Neural cell (in vitro differentiated cells): ENCODE data around the gene STK32B. TPM values are rescaled to one million over a fixed set of nuclear protein-coding genes. Genes with fewer than 3 reads are reported as not detected.

Source experiments
- H2AFZ ChIP-seq: fragments of 200-600, 300-800 bp; sonication (generic), shearing (Covaris generic); 2 replicates; pipeline ENCODE4 v1.6.0; 2014; ENCODE audit warnings: low read depth, mild to moderate bottlenecking, antibody characterized with exemption, low read length, moderate library complexity
- H3F3A ChIP-seq: fragments of 200-600 bp; shearing (Covaris generic); 2 replicates; pipeline ENCODE4 v1.6.1; 2016; ENCODE audit warnings: mild to moderate bottlenecking, moderate library complexity, mixed read lengths, antibody characterized with exemption, low read length; ENCODE audit not compliant: insufficient read depth, poor library complexity, severe bottlenecking
- H3K27ac ChIP-seq: fragments of 200-600, 300-800 bp; sonication (generic), shearing (Covaris generic); 2 replicates; pipeline ENCODE4 v1.5.1; 2014; ENCODE audit warnings: mild to moderate bottlenecking, low read length, moderate library complexity
- H3K27me3 ChIP-seq: fragments of 300-800, 200-600 bp; sonication (generic), shearing (Covaris generic); 2 replicates; pipeline ENCODE4 v1.6.0; 2014; ENCODE audit warnings: mild to moderate bottlenecking, low read depth, low read length, moderate library complexity; ENCODE audit not compliant: insufficient read depth
- H3K36me3 ChIP-seq: fragments of 300-800, 200-600 bp; sonication (generic), shearing (Covaris generic); 2 replicates; pipeline ENCODE4 v1.5.1; 2014; ENCODE audit warnings: mild to moderate bottlenecking, antibody characterized with exemption, low read length, moderate library complexity; ENCODE audit not compliant: insufficient read depth
- H3K4me2 ChIP-seq: fragments of 300-800, 200-600 bp; sonication (generic), shearing (Covaris generic); 2 replicates; pipeline ENCODE4 v1.6.0; 2014; ENCODE audit warnings: mild to moderate bottlenecking, low read length
- H3K4me3 ChIP-seq: fragments of 300-800, 200-600 bp; sonication (generic), shearing (Covaris generic); 2 replicates; pipeline ENCODE4 v1.5.1; 2014; ENCODE audit warnings: mild to moderate bottlenecking, low read length, moderate library complexity
- H3K79me2 ChIP-seq: fragments of 200-600 bp; shearing (Covaris generic); replicated peaks from 2 replicates; pipeline ENCODE4 v1.6.0; 2014; ENCODE audit warnings: mild to moderate bottlenecking, low read length, moderate library complexity; ENCODE audit not compliant: insufficient read depth
- H3K9ac ChIP-seq: fragments of 300-800, 200-600 bp; sonication (generic), shearing (Covaris generic); 2 replicates; pipeline ENCODE4 v1.6.1; 2016; ENCODE audit warnings: mild to moderate bottlenecking, low read length, mixed read lengths
- H3K9me2 ChIP-seq: fragments of 200-600 bp; shearing (Covaris generic); 2 replicates; pipeline ENCODE4 v1.6.1; 2016; ENCODE audit warnings: mild to moderate bottlenecking, low read length, mixed read lengths; ENCODE audit not compliant: insufficient read depth
- H3K9me3 ChIP-seq: fragments of 200-600, 300-800 bp; sonication (generic), shearing (Covaris generic); 2 replicates; pipeline ENCODE4 v1.6.1; 2016; ENCODE audit warnings: mild to moderate bottlenecking, mixed run types, low read length, moderate library complexity, mixed read lengths
- H4K20me1 ChIP-seq: fragments of 200-600 bp; shearing (Covaris generic); 2 replicates; pipeline ENCODE4 v1.6.1; 2016; ENCODE audit warnings: mild to moderate bottlenecking, mixed run types; ENCODE audit not compliant: insufficient read depth
- EP300 ChIP-seq: fragments of 450-650 bp; conservative IDR thresholded peaks from 2 replicates; pipeline ENCODE4 v1.6.1; 2014; ENCODE audit warnings: antibody characterized with exemption, mild to moderate bottlenecking, moderate library complexity; ENCODE audit not compliant: poor library complexity, severe bottlenecking
- EZH2 ChIP-seq: fragments of 200-600, 300-800 bp; shearing (Covaris generic), sonication (generic); IDR thresholded peaks from 2 replicates; pipeline ENCODE4 v1.6.1; 2014; ENCODE audit warnings: antibody characterized with exemption, low read length, borderline replicate concordance, mild to moderate bottlenecking; ENCODE audit not compliant: insufficient read depth, poor library complexity, severe bottlenecking
- MXI1 ChIP-seq: fragments of 450-650 bp; conservative IDR thresholded peaks from 2 replicates; pipeline ENCODE4 v1.6.1; 2014; ENCODE audit warnings: antibody characterized with exemption, mild to moderate bottlenecking; ENCODE audit not compliant: poor library complexity, severe bottlenecking
- POLR2AphosphoS5 ChIP-seq: IDR thresholded peaks from 2 replicates; pipeline ENCODE4 v1.6.1; 2012
- RAD21 ChIP-seq: fragments of 450-650 bp; conservative IDR thresholded peaks from 2 replicates; pipeline ENCODE4 v1.6.1; 2014; ENCODE audit warnings: antibody characterized with exemption, mild to moderate bottlenecking, moderate library complexity
- SMC3 ChIP-seq: fragments of 450-650 bp; conservative IDR thresholded peaks from 2 replicates; pipeline ENCODE4 v1.6.1; 2014; ENCODE audit warnings: antibody characterized with exemption, mild to moderate bottlenecking, moderate library complexity; ENCODE audit not compliant: poor library complexity
- TAF1 ChIP-seq: IDR thresholded peaks from 2 replicates; pipeline ENCODE4 v1.6.1; 2012; ENCODE audit warnings: low read depth
- polyA plus RNA-seq: library from polyadenylated mRNA; depleted of rRNA; stranded (reverse); fragments of >200 nt; gene quantifications from 2 replicates; pipeline ENCODE4 v1.2.3, GENCODE V29; 2014
- TF ChIP-seq, protein P1 (sequence below): IDR thresholded peaks from 2 replicates; pipeline ENCODE4 v1.6.1; 2012; ENCODE audit warnings: borderline replicate concordance
- TF ChIP-seq, protein P2 (sequence below): fragments of 450-650 bp; IDR thresholded peaks from 2 replicates; pipeline ENCODE4 v1.5.1; 2014; ENCODE audit warnings: antibody characterized with exemption, mild to moderate bottlenecking, moderate library complexity; ENCODE audit not compliant: poor library complexity, severe bottlenecking

The STK32B gene
- polyA plus RNA-seq, 1 donor from 2014 or later: 42.8 TPM

DNA sequence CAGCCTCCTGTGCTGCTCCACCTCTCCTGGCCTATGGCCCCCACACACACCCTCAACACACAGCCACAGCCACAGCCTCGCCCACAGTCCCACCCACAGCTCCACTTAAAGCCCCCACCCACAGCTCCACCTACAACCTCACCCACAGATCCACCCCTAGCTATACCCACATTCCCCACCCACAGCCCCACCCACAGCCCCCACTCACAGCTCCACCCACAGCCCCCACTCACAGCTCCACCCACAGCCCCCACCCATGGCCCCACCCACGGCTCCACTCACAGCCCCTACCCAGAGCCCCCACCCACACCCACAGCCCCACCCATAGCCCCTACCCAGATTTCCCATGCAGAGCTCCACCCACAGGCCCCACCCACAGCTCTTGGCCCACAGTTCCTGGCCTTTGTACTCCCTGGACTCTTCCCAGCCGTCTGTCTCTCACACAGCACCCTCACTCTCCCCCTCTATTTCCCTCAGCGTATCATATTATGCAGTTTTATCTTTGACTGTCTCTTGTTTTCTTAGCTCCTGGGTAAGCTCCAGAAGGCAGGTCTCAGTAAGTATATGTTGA is 334.5 kb downstream of the STK32B start:
- Histone ChIP-seq H2AFZ (no peak overlapping the region), H3K27ac (no peak overlapping the region), H3K4me3 (no peak overlapping the region), H4K20me1 (no peaks in the 10 kb centered on the region), H3K9me2 (no peaks in the 10 kb centered on the region), H3F3A (no peaks in the 10 kb centered on the region), H3K9ac (no peak overlapping the region), H3K79me2 (no peaks in the 10 kb centered on the region), H3K36me3 (no peaks in the 10 kb centered on the region), H3K27me3 (no peaks in the 10 kb centered on the region), H3K4me2 (no peak overlapping the region), H3K9me3 (no peaks in the 10 kb centered on the region)
- TF ChIP-seq EP300 (no peak), TAF1 (no peak), POLR2AphosphoS5 (no peak), SMC3 (no peak), MXI1 (no peak), EZH2 (no peak), RAD21 (no peak)
- TF ChIP-seq, protein P1, sequence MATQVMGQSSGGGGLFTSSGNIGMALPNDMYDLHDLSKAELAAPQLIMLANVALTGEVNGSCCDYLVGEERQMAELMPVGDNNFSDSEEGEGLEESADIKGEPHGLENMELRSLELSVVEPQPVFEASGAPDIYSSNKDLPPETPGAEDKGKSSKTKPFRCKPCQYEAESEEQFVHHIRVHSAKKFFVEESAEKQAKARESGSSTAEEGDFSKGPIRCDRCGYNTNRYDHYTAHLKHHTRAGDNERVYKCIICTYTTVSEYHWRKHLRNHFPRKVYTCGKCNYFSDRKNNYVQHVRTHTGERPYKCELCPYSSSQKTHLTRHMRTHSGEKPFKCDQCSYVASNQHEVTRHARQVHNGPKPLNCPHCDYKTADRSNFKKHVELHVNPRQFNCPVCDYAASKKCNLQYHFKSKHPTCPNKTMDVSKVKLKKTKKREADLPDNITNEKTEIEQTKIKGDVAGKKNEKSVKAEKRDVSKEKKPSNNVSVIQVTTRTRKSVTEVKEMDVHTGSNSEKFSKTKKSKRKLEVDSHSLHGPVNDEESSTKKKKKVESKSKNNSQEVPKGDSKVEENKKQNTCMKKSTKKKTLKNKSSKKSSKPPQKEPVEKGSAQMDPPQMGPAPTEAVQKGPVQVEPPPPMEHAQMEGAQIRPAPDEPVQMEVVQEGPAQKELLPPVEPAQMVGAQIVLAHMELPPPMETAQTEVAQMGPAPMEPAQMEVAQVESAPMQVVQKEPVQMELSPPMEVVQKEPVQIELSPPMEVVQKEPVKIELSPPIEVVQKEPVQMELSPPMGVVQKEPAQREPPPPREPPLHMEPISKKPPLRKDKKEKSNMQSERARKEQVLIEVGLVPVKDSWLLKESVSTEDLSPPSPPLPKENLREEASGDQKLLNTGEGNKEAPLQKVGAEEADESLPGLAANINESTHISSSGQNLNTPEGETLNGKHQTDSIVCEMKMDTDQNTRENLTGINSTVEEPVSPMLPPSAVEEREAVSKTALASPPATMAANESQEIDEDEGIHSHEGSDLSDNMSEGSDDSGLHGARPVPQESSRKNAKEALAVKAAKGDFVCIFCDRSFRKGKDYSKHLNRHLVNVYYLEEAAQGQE: no peak
- TF ChIP-seq, protein P2, sequence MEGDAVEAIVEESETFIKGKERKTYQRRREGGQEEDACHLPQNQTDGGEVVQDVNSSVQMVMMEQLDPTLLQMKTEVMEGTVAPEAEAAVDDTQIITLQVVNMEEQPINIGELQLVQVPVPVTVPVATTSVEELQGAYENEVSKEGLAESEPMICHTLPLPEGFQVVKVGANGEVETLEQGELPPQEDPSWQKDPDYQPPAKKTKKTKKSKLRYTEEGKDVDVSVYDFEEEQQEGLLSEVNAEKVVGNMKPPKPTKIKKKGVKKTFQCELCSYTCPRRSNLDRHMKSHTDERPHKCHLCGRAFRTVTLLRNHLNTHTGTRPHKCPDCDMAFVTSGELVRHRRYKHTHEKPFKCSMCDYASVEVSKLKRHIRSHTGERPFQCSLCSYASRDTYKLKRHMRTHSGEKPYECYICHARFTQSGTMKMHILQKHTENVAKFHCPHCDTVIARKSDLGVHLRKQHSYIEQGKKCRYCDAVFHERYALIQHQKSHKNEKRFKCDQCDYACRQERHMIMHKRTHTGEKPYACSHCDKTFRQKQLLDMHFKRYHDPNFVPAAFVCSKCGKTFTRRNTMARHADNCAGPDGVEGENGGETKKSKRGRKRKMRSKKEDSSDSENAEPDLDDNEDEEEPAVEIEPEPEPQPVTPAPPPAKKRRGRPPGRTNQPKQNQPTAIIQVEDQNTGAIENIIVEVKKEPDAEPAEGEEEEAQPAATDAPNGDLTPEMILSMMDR: no peak

DNA sequence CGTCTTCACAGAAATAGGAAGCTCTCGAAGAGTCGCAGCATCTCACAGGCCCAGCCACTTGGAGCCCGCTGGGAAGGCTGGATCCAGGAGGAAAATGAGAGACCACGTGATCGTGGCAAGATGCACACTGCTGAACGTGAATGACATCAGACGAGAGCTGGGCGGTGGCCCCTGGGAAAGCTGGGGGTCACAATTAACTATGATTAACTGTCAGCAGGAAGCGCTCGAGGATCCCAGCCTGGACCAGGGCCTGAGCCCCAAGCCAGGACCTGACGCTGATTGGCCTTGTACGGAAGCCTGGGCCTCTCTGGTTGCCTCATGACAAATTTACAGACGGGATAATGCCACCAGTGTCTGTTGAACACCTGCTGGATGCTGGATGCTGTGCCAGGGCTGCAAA is 335.6 kb downstream of the STK32B start:
- TF ChIP-seq MXI1 (no peak), SMC3 (no peak)
- Histone ChIP-seq H3K4me2 (no peak overlapping the region), H3K9me2 (no peaks in the 10 kb centered on the region), H3K4me3 (no peak overlapping the region), H3K36me3 (no peaks in the 10 kb centered on the region), H3K9ac (no peak overlapping the region), H3K79me2 (no peaks in the 10 kb centered on the region), H3F3A (no peaks in the 10 kb centered on the region), H3K9me3 (no peaks in the 10 kb centered on the region), H4K20me1 (no peaks in the 10 kb centered on the region), H2AFZ (no peak overlapping the region), H3K27me3 (no peaks in the 10 kb centered on the region), H3K27ac (no peak overlapping the region)

DNA sequence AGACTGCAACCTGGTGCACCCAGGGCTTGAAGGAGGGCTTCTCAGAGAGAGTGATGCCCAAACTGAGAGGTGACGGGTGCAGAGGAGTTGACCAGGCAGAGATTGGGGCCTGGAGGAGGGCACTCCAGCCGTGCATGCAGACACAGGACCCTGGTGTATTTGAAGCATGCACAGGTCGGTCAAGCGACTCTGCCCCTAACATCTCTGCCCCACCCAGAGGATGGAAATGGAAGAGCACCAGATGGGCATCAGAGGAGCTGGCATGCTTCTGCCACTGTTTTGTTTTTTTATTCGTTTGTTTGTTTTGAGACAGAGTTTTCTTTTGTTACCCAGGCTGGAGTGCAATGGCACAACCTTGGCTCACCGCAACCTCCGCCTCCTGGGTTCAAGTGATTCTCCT is 336.2 kb downstream of the STK32B start:
- no peaks in the 10 kb centered on the region for H3K9me2 ChIP-seq
- no peak for TF ChIP-seq RAD21
- no peak for TF ChIP-seq EZH2
- TF ChIP-seq, protein P2: no peak
- TF ChIP-seq MXI1: no peak
- TF ChIP-seq EP300: no peak
- TF ChIP-seq, protein P1: no peak
- no peak for TF ChIP-seq SMC3
- TF ChIP-seq TAF1: no peak
- no peak for TF ChIP-seq POLR2AphosphoS5
- no peak overlapping the region for H3K9ac ChIP-seq
- H3K4me2 ChIP-seq: no peak overlapping the region
- no peaks in the 10 kb centered on the region for H3K27me3 ChIP-seq
- no peaks in the 10 kb centered on the region for H4K20me1 ChIP-seq
- H3K4me3 ChIP-seq: no peak overlapping the region
- H3K27ac ChIP-seq: no peak overlapping the region
- no peaks in the 10 kb centered on the region for H3K36me3 ChIP-seq
- no peak overlapping the region for H2AFZ ChIP-seq
- no peaks in the 10 kb centered on the region for H3F3A ChIP-seq
- no peaks in the 10 kb centered on the region for H3K79me2 ChIP-seq
- no peaks in the 10 kb centered on the region for H3K9me3 ChIP-seq
